OCI-LY3 (cell line): ENCODE data around the gene CENPM.

ENCODE experiments used
- H2AFZ ChIP-seq: fragments of 200-600, 300-600 bp; shearing (Covaris generic); 2 replicates; pipeline ENCODE4 v1.6.0; 2014; ENCODE audit warnings: antibody characterized with exemption, low read depth, low read length
- H3K27ac ChIP-seq: fragments of 200-600, 300-600 bp; sonication (generic); 2 replicates; pipeline ENCODE4 v1.5.1; 2014; ENCODE audit warnings: mild to moderate bottlenecking, low read length, moderate library complexity, mixed read lengths
- H3K27me3 ChIP-seq: fragments of 200-600, 300-600 bp; sonication (generic); 2 replicates; pipeline ENCODE4 v1.6.1; 2014; ENCODE audit warnings: low read depth, low read length, mixed read lengths
- H3K36me3 ChIP-seq: fragments of 200-600, 300-600 bp; sonication (generic); replicated peaks from 2 replicates; pipeline ENCODE3; 2014; ENCODE audit warnings: low read depth, low read length, mixed read lengths
- H3K4me1 ChIP-seq: fragments of 300-600, 200-600 bp; sonication (generic); 2 replicates; pipeline ENCODE4 v1.6.1; 2014; ENCODE audit warnings: low read length, mixed read lengths
- H3K4me2 ChIP-seq: fragments of 200-600, 300-600 bp; sonication (generic); 2 replicates; pipeline ENCODE4 v1.6.1; 2014; ENCODE audit warnings: low read length, mixed read lengths
- H3K4me3 ChIP-seq: fragments of 300-600, 200-600 bp; sonication (generic); 2 replicates; pipeline ENCODE4 v1.5.1; 2014; ENCODE audit warnings: antibody characterized with exemption, mild to moderate bottlenecking, low read length, moderate library complexity
- H3K79me2 ChIP-seq: fragments of 300-600, 200-600 bp; shearing (Covaris generic); 2 replicates; pipeline ENCODE4 v1.6.1; 2014; ENCODE audit warnings: mild to moderate bottlenecking, low read length, mixed read lengths
- H3K9ac ChIP-seq: fragments of 300-600, 200-600 bp; shearing (Covaris generic); 2 replicates; pipeline ENCODE4 v1.6.0; 2014; ENCODE audit warnings: mild to moderate bottlenecking, low read length, moderate library complexity
- H3K9me3 ChIP-seq: fragments of 200-600, 300-600 bp; shearing (Covaris generic); 2 replicates; pipeline ENCODE4 v1.6.1; 2014; ENCODE audit warnings: low read length, mixed read lengths; ENCODE audit not compliant: insufficient read depth
- H4K20me1 ChIP-seq: fragments of 200-600, 300-600 bp; sonication (generic); 2 replicates; pipeline ENCODE4 v1.6.1; 2016; ENCODE audit warnings: low read length, mixed read lengths; ENCODE audit not compliant: insufficient read depth
- EZH2phosphoT487 ChIP-seq: fragments of 200-600 bp; shearing (Covaris generic); IDR thresholded peaks from 2 replicates; pipeline ENCODE4 v1.6.1; 2018; ENCODE audit warnings: antibody characterized with exemption, mixed run types, low read depth
- TF ChIP-seq, protein P1 (sequence below): fragments of 200-600, 300-600 bp; sonication (generic); IDR thresholded peaks from 2 replicates; pipeline ENCODE4 v1.5.1; 2014; ENCODE audit warnings: antibody characterized with exemption, low read length, low read depth

CENPM gene

DNA sequence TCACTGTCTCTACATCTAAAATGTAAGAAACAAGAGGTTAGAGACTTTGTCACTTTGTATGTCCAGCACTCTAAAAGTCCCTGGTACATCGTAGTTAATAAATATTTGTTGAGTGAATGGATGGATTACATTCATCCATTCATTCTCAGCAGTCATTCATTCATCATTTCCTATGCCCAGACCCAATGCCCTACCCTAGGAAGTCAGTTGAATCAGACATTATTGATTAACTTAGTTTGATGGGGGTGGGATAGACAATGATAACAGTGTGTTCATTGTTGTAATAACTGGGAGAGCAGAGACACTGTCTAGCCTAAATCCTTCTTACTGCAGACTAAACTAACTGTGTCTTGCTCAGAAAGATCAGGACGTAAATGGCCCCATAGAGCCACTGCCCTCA lies 1.2 kb upstream of the CENPM start:
- Histone ChIP-seq H3K4me1 (peaks cover 64% of the 10 kb centered on the region), H3K27me3 (no peaks in the 10 kb centered on the region), H3K9ac (peak overlapping the region; percentile 1; the same call in 1 of the 2 replicates), H3K27ac (no peak overlapping the region), H3K36me3 (peaks cover 24% of the 10 kb centered on the region), H3K4me3 (peak overlapping the region; percentile 82; the same call in 1 of the 2 replicates), H3K9me3 (no peaks in the 10 kb centered on the region), H3K79me2 (peaks cover 41% of the 10 kb centered on the region), H3K4me2 (peak overlapping the region; percentile 99), H4K20me1 (no peaks in the 10 kb centered on the region), H2AFZ (no peak overlapping the region)
- TF ChIP-seq EZH2phosphoT487: no peak

DNA sequence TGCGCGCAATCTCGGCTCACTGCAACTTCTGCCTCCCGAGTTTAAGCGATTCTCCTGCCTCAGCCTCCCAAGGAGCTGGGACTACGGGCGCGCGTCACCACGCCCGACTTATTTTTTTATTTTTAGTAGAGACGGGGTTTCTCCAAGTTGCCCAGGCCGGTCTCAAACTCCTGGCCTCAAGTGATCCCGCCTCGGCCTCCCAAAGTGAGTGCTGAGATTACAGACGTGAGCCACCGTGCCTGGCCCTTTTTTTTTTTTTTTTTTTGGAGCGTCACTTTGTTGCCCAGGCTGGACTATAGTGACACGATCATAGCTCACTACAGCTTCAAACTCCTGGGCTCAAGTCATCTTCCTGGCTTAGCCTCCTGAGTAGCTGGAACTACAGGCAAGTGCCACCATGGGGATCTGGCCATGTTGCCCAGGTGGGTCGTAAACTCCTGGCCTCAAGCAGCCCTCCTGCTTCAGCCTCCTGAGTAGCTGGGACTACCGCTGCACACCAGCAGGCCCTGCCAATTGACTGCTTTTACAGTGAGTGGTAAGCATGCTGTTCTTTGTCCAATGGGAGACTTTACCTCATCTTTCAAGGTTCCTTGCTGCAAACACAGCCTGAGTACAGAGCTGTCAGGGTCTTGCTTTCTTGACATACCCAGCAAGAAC lies 600 bp upstream of the CENPM start:
- Histone ChIP-seq H3K4me3 (peak overlapping the region; percentile 82), H3K4me1 (peaks cover 58% of the 10 kb centered on the region), H2AFZ (peak overlapping the region; percentile 48), H3K4me2 (peak overlapping the region; percentile 99), H3K9me3 (no peaks in the 10 kb centered on the region), H3K9ac (peak overlapping the region; percentile 85), H3K79me2 (peaks cover 46% of the 10 kb centered on the region), H3K27me3 (no peaks in the 10 kb centered on the region), H3K36me3 (peaks cover 28% of the 10 kb centered on the region), H4K20me1 (no peaks in the 10 kb centered on the region), H3K27ac (peak overlapping the region; percentile 77)
- no peak for TF ChIP-seq EZH2phosphoT487
- TF ChIP-seq, protein P1, sequence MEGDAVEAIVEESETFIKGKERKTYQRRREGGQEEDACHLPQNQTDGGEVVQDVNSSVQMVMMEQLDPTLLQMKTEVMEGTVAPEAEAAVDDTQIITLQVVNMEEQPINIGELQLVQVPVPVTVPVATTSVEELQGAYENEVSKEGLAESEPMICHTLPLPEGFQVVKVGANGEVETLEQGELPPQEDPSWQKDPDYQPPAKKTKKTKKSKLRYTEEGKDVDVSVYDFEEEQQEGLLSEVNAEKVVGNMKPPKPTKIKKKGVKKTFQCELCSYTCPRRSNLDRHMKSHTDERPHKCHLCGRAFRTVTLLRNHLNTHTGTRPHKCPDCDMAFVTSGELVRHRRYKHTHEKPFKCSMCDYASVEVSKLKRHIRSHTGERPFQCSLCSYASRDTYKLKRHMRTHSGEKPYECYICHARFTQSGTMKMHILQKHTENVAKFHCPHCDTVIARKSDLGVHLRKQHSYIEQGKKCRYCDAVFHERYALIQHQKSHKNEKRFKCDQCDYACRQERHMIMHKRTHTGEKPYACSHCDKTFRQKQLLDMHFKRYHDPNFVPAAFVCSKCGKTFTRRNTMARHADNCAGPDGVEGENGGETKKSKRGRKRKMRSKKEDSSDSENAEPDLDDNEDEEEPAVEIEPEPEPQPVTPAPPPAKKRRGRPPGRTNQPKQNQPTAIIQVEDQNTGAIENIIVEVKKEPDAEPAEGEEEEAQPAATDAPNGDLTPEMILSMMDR: no peak

DNA sequence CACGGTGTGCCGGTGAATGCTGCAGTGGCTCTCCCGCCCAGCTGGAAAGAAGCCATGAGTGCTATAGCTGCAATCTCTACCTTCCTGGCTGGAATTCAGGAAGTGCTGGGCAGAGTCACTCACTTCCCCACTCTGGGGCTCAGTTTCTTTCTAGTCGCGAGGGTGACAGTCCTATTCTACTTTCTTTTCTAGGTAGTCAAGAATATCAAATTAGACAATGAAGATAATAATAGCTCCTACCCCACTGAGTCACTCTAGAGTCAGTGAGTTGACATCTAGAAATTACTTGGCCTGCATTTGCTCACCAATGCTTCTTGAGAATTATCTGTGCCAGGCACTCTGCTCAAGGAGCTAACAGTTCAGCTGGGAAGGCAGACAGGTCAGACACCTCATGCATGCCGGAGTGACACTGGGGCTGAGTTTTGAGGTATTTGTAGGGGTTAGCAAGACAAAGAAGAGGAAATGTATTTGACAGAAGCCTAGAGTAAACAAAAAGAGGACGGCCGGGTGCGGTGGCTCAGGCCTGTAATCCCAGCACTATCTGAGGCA lies 3.2 kb downstream of the CENPM start:
- Histone ChIP-seq H3K4me3 (no peak overlapping the region), H4K20me1 (peaks cover 3% of the 10 kb centered on the region; the same call in 1 of the 2 replicates), H3K4me2 (no peak overlapping the region), H3K79me2 (peaks cover 62% of the 10 kb centered on the region), H3K9ac (no peak overlapping the region), H2AFZ (no peak overlapping the region), H3K36me3 (peaks cover 44% of the 10 kb centered on the region), H3K9me3 (no peaks in the 10 kb centered on the region), H3K4me1 (peaks cover 39% of the 10 kb centered on the region), H3K27ac (no peak overlapping the region), H3K27me3 (no peaks in the 10 kb centered on the region)
- no peak for TF ChIP-seq EZH2phosphoT487
- TF ChIP-seq, protein P1: no peak

DNA sequence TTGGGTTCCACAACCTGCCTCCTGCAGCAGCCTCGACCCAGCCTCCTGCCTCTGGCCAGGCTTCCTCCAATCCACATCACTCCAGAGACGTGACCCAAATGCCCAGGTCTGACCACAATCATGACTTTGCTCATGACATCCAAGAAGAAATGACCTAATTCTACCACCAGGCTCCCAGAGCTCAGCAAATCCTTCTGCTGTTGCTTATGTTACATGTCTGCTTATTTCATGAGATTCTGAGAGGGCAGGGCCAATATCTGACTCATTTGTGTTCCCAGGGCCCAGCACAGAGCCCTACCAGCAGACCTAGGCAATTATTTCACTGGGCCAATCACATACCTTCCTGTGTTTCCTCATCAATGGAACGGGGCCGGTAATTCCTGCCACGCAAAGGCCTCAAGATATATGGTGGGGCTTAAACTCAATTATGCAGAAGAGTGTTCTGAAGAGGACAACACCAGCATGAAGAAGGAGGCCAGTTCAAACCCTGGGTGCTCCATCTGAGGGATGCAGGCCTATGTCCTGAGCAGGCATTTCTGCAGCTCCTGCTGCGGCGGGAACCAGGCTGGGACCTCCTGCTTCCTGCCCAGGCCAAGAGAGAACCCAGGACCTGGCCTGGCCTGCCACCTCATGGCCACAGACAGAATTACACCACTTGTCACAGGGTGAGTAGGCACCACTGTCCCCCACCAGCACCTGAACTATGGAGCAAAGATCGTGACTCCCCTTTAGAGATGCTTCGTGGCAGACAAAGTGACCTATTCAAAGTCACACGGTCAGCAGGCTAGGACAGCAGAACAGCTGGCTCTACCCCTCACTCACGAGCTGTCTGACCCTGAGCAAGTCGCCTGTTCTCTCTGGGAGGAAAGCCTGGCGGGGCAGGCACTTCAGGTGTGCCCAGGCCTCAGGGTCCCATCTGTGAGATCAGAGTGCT lies 5.9 kb downstream of the CENPM start:
- Histone ChIP-seq H3K27ac (peak overlapping the region; percentile 82), H3K36me3 (peaks cover 57% of the 10 kb centered on the region), H3K4me2 (peak overlapping the region; percentile 14)

More for the DNA sequence above, 5.9 kb downstream of the CENPM start:
- Histone ChIP-seq H3K9ac (peak overlapping the region; percentile 3; the same call in 1 of the 2 replicates), H3K4me1 (peaks cover 38% of the 10 kb centered on the region), H3K79me2 (peaks cover 48% of the 10 kb centered on the region), H2AFZ (no peak overlapping the region), H3K4me3 (no peak overlapping the region), H4K20me1 (peaks cover 3% of the 10 kb centered on the region; the same call in 1 of the 2 replicates), H3K27me3 (no peaks in the 10 kb centered on the region), H3K9me3 (no peaks in the 10 kb centered on the region)
- no peak for TF ChIP-seq EZH2phosphoT487
- TF ChIP-seq, protein P1: peak; percentile 91
